Breast epithelium (tissue), 4 donors: Measurements from ENCODE around the gene H1-8. TPM values are rescaled to one million over a fixed set of nuclear protein-coding genes. Genes with fewer than 3 reads are reported as not detected.

Experiments used
- DNase-seq, 2 donors: peaks; one replicate each; pipeline ENCODE4 v3.0.0-alpha.2; 2019; ENCODE audit warnings: low spot score in 2 of 2
- H3K27ac ChIP-seq, 2 donors: fragments of 200-600 bp; sonication (generic) in 1 of 2; one replicate each; pipeline ENCODE4 v1.5.1; 2016 to 2019; ENCODE audit warnings: mild to moderate bottlenecking in 1 of 2
- H3K27me3 ChIP-seq, 2 donors: fragments of 200-600 bp; sonication (generic) in 1 of 2; one replicate each; pipeline versions ENCODE4 v1.5.1 to v1.6.0; 2017 to 2019; ENCODE audit warnings: control low read depth in 1 of 2, mild to moderate bottlenecking in 1 of 2
- H3K36me3 ChIP-seq: fragments of 200-600 bp; one replicate; pipeline ENCODE4 v1.5.1; 2019
- H3K4me1 ChIP-seq, 2 donors: fragments of 200-600 bp; sonication (generic); one replicate each; pipeline ENCODE4 v1.5.1; 2016 to 2019; ENCODE audit warnings: control low read depth in 1 of 2
- H3K4me3 ChIP-seq, 3 donors: fragments of 200-600 bp; sonication (generic); 1 replicate in 2 of 3; 2 replicates in 1 of 3; pipeline ENCODE4 v1.5.1; 2016 to 2019; ENCODE audit warnings: mild to moderate bottlenecking in 3 of 3, moderate library complexity in 2 of 3
- H3K9me3 ChIP-seq, 2 donors: fragments of 200-600 bp; sonication (generic) in 1 of 2; one replicate each; pipeline ENCODE4 v1.5.1; 2016 to 2019; ENCODE audit warnings: control low read depth in 1 of 2
- POLR2A ChIP-seq: fragments of 450-650 bp; IDR thresholded peaks from one replicate; pipeline ENCODE4 v1.6.1; 2016; ENCODE audit warnings: antibody characterized with exemption, mild to moderate bottlenecking, moderate library complexity
- POLR2AphosphoS5 ChIP-seq, 3 donors: sonication (generic); formaldehyde crosslinking; IDR thresholded peaks; one replicate each; pipeline ENCODE4 v1.6.1; 2017; ENCODE audit warnings: antibody characterized with exemption in 3 of 3
- intact Hi-C: fragments of 100-400 bp; cut with DNase I; formaldehyde crosslinking; loops from one replicate; pipeline ENCODE4 v1.15.1; 2023; ENCODE audit warnings: low total_unique reads
- total RNA-seq, 3 donors: library from RNA; depleted of rRNA; stranded (reverse); fragments of >200 nt; gene quantifications; one replicate each; pipeline ENCODE4 v1.1.0, GENCODE V29; 2016
- TF ChIP-seq, protein P1 (sequence below), 3 donors: fragments of 450-650 bp; IDR thresholded peaks; one replicate each; pipeline ENCODE4 v1.5.1; 2016 to 2017; ENCODE audit warnings: antibody characterized with exemption in 3 of 3, mild to moderate bottlenecking in 3 of 3, moderate library complexity in 3 of 3

Gene H1-8
- total RNA-seq, 3 donors from 2014 or later, result not detected

DNA sequence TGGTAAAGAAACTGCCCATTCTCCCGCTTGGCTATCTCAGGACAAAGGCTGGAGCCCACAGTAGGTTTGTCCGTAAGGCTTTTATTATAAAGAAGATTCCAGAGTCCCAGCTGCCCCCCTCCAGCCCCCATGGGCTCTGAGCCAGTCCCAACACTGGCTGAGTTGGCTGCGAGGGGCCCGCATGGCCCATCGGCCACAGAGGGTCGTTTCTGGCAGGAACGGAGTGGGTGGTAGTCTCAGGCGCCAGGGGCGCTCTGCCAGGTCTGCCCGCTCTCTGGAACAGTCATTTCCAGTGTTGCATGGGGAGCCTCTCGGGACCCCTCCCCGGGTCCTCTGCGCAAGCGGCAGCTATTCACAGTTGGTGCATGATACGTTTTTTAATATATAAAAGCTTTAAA lies 12.2 kb downstream of the H1-8 start:
- Histone ChIP-seq H3K36me3 (no peaks in the 10 kb centered on the region), H3K4me3 (no peak overlapping the region), H3K9me3 (no peaks in the 10 kb centered on the region), H3K4me1 (no peaks in the 10 kb centered on the region), H3K27me3 (no peaks in the 10 kb centered on the region), H3K27ac (peak overlapping the region in 1 of 2 donors; percentile 26)
- TF ChIP-seq POLR2A (no peak), POLR2AphosphoS5 (IDR thresholded peaks at IDR 0.05) (no peak)
- TF ChIP-seq, protein P1, sequence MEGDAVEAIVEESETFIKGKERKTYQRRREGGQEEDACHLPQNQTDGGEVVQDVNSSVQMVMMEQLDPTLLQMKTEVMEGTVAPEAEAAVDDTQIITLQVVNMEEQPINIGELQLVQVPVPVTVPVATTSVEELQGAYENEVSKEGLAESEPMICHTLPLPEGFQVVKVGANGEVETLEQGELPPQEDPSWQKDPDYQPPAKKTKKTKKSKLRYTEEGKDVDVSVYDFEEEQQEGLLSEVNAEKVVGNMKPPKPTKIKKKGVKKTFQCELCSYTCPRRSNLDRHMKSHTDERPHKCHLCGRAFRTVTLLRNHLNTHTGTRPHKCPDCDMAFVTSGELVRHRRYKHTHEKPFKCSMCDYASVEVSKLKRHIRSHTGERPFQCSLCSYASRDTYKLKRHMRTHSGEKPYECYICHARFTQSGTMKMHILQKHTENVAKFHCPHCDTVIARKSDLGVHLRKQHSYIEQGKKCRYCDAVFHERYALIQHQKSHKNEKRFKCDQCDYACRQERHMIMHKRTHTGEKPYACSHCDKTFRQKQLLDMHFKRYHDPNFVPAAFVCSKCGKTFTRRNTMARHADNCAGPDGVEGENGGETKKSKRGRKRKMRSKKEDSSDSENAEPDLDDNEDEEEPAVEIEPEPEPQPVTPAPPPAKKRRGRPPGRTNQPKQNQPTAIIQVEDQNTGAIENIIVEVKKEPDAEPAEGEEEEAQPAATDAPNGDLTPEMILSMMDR (IDR thresholded peaks at IDR 0.05), result no peak
- intact Hi-C loops, result no loop called here
- no peak for DNase-seq

DNA sequence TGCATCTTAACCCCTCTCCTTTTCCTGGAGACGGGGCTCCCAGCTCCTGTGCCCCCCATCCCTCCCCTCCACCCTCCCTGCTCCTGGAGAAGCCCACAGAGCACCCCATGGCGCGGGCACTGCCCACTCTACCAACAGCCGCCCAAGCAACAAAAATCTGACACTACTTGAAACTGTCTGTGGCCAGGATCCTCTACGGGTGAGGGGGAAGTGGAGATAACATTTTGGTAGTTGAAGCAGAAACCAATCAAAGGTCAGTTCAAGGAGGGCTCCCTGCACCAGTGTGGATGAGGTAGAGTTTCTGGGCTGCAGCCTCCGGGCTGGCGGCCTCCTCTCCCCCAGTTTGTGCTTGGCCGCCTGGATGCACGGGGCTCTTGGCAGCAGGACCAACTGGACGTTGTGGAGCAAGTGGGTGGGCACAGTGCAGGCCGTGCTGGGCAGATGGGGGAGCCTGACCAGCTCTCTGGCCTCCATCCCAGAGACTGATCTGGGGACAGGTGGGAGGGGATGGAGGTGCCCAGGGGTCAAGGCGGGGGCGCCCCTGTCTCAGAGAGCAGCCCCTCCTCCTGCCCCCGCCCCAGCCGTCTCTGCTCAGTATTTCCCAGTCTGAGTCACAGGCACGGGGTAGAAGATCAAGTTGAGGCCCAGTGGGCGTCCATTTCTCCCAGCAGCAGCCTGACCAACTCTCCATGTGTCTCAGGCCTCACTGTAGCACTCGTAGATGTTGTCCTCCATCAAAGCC lies 12.8 kb downstream of the H1-8 start:
- TF ChIP-seq, protein P1 (IDR thresholded peaks at IDR 0.05), result no peak
- TF ChIP-seq POLR2AphosphoS5 (IDR thresholded peaks at IDR 0.05), result no peak
- no peak for TF ChIP-seq POLR2A
- intact Hi-C loops, result no loop called here
- no peaks in the 10 kb centered on the region for H3K4me1 ChIP-seq
- no peaks in the 10 kb centered on the region for H3K27me3 ChIP-seq
- DNase-seq, result no peak
- H3K36me3 ChIP-seq, result no peaks in the 10 kb centered on the region
- H3K4me3 ChIP-seq, result no peak overlapping the region
- H3K9me3 ChIP-seq, result no peaks in the 10 kb centered on the region
- peak overlapping the region in 1 of 2 donors; percentile 77 for H3K27ac ChIP-seq

DNA sequence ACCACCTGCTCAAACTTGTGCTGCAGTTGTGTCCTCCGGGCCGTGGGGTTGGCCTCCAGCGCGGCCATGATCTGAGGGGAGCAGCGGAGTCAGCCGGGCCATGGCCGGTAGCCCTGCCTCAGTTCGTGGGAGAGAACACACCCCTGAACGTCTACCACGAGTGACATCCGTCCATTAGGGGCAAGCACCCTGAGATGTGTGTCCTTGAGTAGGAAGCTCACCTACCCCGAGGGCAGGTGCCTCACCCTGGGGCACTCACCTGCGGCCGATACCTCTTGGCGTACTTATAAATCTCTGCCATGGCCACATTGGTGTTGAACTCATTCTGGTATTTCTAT lies 13.4 kb downstream of the H1-8 start:
- Histone ChIP-seq H3K4me3 (no peak overlapping the region), H3K4me1 (peaks cover 0 to 5% of the 10 kb centered on the region in 2 donors), H3K36me3 (no peaks in the 10 kb centered on the region), H3K27me3 (no peaks in the 10 kb centered on the region), H3K27ac (peak overlapping the region in 1 of 2 donors; percentile 77), H3K9me3 (no peaks in the 10 kb centered on the region)
- intact Hi-C loops, result no loop called here
- TF ChIP-seq POLR2AphosphoS5 (IDR thresholded peaks at IDR 0.05), result no peak
- TF ChIP-seq POLR2A, result no peak
- TF ChIP-seq, protein P1 (IDR thresholded peaks at IDR 0.05), result no peak
- DNase-seq, result no peak

DNA sequence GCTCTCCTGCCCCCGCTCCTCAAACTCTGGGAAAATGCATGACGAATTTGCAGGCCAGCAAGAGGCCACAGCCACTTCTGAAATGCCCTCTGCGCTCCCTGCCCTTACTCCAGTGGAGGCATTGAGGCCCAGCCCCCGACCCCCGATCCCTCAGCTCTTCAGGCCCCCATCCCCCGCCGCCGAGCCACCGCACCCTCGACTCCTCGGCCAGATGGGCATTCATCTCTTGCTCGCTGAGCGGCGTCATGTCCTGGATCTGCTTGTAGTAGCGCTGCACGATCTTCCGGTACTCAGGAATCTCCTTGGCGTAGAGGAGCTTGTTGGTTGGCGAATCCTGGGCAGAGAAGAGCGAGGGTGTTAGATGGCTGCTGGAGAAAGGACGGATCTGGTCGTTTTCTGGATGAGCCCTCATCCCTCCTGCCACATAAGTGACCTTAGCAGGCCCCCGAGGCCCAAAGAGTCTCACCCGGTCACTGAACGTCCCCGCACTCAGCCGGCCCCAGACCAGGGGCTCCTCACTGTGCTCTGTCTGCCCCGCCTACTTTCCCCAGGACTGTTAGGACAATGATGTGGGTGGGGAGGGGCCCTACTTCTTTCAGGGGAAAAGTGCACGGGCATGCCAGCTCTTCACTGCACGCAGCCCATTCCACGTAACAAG lies 14.0 kb downstream of the H1-8 start:
- Histone ChIP-seq H3K27ac (peak overlapping the region in 1 of 2 donors; percentile 77), H3K36me3 (no peaks in the 10 kb centered on the region), H3K27me3 (no peaks in the 10 kb centered on the region), H3K9me3 (no peaks in the 10 kb centered on the region), H3K4me3 (no peak overlapping the region), H3K4me1 (peaks cover 0 to 9% of the 10 kb centered on the region in 2 donors)
- TF ChIP-seq POLR2A (no peak), POLR2AphosphoS5 (IDR thresholded peaks at IDR 0.05) (no peak)
- TF ChIP-seq, protein P1 (IDR thresholded peaks at IDR 0.05), result no peak
- intact Hi-C loops, result no loop called here
- DNase-seq, result no peak

DNA sequence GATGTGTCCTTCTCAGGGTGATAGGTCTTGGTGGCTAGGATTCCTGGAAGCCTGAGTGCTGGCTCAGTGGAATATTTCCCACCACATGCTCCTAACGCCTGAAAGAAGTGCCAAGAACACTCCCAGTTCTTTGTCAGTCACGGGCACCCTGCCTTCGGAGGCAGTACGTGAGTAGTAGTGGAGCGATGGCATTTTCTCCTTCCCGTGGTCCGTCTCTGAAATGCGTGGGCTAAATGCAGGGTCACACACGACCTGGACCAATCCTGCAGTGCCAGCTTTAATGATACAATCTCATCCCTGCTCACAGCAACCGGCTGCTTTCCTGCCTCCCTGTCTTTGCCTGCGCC lies 14.5 kb downstream of the H1-8 start:
- TF ChIP-seq POLR2AphosphoS5 (IDR thresholded peaks at IDR 0.05) (peak in 1 of 3 donors; percentile 20), POLR2A (no peak)
- TF ChIP-seq, protein P1 (IDR thresholded peaks at IDR 0.05), result no peak
- intact Hi-C loops, result no loop called here
- Histone ChIP-seq H3K4me1 (peaks cover 0 to 9% of the 10 kb centered on the region in 2 donors), H3K27ac (peak overlapping the region in 1 of 2 donors; percentile 77), H3K4me3 (no peak overlapping the region), H3K27me3 (no peaks in the 10 kb centered on the region), H3K36me3 (no peaks in the 10 kb centered on the region), H3K9me3 (no peaks in the 10 kb centered on the region)
- no peak for DNase-seq
